DOHH2 (cell line): ENCODE results near the gene HPCA.

Source experiments
- CTCF ChIP-seq: fragments of 200-600 bp; sonication (generic); IDR thresholded peaks from one replicate; pipeline ENCODE4 v1.5.1; 2014; ENCODE audit warnings: antibody characterized with exemption, mild to moderate bottlenecking, low read depth, low read length; ENCODE audit not compliant: poor library complexity, severe bottlenecking
- EZH2phosphoT487 ChIP-seq: fragments of 200-600 bp; sonication (generic); IDR thresholded peaks from 2 replicates; pipeline ENCODE4 v1.6.1; 2017; ENCODE audit warnings: borderline replicate concordance, mild to moderate bottlenecking, antibody characterized with exemption, low read length, moderate library complexity, mixed read lengths

- no peak for TF ChIP-seq CTCF
- no peak for TF ChIP-seq EZH2phosphoT487
These were observed 14.2 kb upstream of the HPCA start for GRCh38 chr1:32872192-32872460.
